ENCODE measurements around the gene CATSPER3.

GRCh38 chr5:135038205-135038812, 70.6 kb downstream of the CATSPER3 start:
- TF ChIP-seq CTCF (IDR thresholded peaks at IDR 0.05) (no peak), POLR2A (IDR thresholded peaks at IDR 0.05) (no peak), EP300 (IDR thresholded peaks at IDR 0.05) (no peak)

Data from ovary (tissue), 3 donors.